GM19328 (cell line): Measurements from ENCODE around the gene RAB1B.
"Not testable (repeated sequence)": the region's sequence is repeated elsewhere in the genome, so short reads cannot be mapped to it uniquely, and the experiment has no call there.

ENCODE experiments used
- ATAC-seq: cut with Tn5 transposase; IDR thresholded peaks from one replicate; pipeline ENCODE4 v1.9.1; 2021; ENCODE audit warnings: mild to moderate bottlenecking, moderate library complexity; ENCODE audit not compliant: unreplicated experiment

The RAB1B gene

DNA sequence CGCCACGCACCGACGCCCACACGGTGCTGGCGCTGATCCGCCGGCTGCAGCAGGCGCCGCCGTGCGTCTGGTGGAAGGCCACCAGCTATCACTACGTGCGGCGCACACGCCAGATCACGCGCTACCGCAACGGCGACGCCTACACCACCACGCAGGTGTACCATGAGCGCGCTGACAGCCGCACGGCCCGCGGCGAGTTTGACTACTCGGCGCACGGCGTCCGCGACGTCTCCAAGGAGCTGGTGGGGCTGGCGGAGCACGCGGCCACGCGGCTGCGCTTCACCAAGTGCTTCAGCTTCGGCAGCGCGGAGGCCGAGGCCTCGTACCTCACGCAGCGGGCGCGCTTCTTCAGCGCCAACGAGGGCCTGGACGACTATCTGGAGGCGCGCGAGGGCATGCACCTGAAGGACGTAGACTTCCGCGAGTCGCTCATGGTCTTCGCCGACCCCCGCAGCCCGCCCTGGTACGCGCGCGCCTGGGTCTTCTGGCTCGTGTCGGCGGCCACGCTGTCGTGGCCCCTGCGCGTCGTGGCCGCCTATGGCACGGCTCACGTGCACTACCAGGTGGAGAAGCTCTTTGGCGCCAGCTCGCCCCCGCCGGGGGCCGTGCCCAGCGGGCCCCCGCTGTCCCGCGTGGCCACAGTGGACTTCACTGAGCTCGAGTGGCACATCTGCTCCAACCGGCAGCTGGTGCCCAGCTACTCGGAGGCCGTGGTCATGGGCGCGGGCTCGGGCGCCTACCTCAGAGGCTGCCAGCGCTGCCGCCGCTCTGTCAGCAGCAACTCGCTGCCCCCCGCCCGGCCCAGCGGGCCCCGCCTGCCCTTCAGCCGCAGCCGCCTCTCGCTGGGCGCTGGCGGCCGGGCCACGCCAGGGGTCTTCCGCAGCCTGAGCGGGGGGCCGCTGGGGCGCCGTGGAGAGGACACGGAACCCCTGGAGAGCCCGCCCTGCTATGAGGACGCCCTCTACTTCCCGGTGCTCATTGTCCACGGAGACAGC, 26.5 kb downstream of the RAB1B start:
- no peak for ATAC-seq

- ATAC-seq: no peak
These were observed 29.2 kb downstream of the RAB1B start for GRCh38 chr11:66297610-66298009.

GRCh38 chr11:66299186-66299585, 30.7 kb downstream of the RAB1B start:
- ATAC-seq: no peak

GRCh38 chr11:66302656-66303055, 34.2 kb downstream of the RAB1B start:
- no peak for ATAC-seq

DNA sequence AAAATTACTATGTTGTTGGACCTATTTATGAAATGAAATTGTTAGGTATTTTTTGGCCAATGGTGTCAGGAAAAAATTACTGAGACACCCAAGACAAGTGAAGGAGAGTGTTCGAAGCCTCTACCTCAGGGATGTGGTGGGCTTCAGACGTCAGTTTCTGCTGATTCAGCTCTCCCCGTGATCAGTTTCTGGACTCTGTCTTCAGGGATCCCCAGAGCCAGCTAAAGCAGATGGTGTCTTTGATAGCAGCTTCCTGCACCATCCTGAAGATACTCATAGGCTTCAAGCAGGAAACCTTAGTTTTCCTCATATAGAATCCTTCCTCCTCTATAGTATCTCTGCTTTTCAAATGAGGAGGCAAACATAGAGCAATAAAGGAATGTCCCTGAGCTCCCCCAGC, 41.0 kb downstream of the RAB1B start:
- no peak for ATAC-seq

DNA sequence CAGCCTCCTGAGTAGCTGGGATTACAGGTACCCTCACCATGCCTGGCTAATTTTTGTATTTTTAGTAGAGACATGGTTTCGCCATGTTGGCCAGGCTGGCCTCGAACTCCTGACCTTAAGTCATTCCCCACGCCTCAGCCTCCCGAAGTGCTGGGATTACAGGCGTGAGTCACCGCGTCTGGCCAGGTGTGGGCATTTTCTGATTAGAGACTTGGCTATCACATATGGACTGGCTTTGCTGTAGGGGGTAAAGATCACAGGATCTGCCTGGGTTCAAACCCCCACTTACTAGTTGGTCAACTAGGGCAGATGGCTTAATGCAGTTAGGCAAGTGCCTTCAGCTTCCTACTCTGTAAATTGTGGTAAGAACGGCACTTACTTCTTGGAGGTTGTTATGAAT, 41.9 kb downstream of the RAB1B start:
- ATAC-seq: no peak

GRCh38 chr11:66310803-66311440, 42.5 kb downstream of the RAB1B start:
- not testable (repeated sequence) for ATAC-seq

GRCh38 chr11:66311470-66311964, 43.1 kb downstream of the RAB1B start:
- ATAC-seq: peak; percentile 40

- peak; percentile 64 for ATAC-seq
These were observed 43.6 kb downstream of the RAB1B start for GRCh38 chr11:66311965-66312548.

GRCh38 chr11:66312549-66313320, 44.3 kb downstream of the RAB1B start:
- peak; percentile 46 for ATAC-seq

DNA sequence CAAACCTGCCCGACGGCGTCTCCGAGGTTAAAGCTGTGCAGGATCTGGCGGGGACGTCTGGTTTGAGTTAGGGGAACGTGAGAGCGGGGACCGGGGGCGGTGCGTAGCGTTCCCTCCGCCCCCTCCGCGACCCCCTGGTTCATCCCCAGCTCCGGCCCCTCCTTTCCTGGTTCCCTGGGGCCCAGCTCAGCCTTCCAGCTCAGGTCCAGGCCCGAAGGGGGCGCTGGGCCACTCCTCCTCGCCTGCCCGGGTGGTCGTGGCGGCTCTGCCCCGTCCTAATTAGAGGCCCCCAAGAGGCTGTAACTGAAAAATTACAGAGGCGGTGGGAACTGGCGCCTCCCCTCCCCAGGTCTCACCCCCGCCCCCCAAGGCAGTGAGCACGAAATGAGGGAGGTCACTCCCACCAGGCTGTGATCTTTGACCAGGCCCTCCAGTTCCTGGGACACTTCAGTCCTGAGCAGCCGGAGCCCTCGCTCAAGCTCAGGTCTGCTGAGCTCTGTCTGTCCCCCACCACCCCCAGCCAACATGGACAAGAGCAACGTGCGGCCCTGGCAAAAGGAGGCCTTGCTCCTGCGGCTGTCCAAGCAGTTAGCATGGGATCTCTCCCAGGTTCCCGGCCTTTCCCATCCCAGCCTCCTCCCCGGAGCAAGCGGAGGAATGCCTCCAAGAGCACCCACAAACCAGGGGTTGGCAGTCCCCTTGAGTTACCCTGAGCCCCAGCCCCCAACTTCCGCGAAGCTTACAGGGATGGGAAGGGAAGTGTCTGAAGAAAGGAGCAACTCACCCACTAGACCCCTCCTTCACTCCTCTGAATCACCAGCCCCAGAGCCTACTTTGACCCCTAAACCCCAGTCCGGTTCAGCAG, 45.1 kb downstream of the RAB1B start:
- no peak for ATAC-seq

GRCh38 chr11:66314186-66314501, 45.7 kb downstream of the RAB1B start:
- ATAC-seq: no peak

DNA sequence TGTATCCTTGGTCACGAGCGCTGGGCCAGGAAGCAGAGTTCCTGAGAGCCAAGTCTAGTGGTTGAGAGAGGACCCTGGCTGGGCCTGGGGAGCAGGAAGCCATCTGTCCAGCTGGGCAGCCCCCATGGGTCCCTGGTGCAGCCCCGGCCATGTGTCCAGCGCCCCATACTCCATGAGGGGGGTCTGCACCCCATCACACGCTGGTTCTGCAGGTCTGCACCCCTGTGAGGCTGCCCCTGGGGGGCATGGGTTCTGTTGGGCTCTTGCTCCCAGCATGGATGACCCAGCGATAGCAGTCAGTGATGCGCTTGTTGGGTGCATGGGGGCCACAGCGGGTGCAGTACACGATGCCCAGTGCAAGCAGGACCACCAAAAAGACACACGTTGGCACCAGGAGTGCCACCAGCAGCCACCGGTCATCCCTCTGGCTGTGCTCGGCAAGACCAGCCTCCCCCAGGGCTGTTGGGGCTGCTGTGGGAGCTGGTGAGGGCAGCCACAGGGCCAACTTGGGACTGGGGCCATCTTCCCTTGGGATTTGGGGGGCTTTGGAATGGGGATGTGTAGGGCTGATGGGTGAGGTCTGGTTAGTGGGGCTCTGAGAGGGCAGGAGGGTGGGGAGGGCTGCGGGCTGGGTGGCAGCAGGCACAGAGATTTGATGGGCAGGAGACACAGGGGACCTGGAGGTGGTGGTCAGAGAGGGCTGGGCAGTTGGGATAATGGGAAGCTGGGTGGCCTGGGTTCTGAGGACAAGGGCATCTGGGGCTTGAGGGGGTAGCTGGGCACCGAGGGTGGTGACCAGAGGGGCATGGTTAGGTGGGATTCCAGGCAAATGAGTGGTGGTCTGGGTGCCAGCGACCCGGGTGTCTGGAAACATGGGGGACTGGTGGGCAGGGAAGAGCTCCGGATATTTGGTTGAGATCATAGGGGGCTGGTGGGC, 46.4 kb downstream of the RAB1B start:
- ATAC-seq: no peak

- ATAC-seq: no peak
These were observed 47.1 kb downstream of the RAB1B start for GRCh38 chr11:66315498-66315885.

GRCh38 chr11:66315921-66316811, 47.7 kb downstream of the RAB1B start:
- ATAC-seq: no peak

- no peak for ATAC-seq
These were observed 48.4 kb downstream of the RAB1B start, which contains the start of gene CD248 for GRCh38 chr11:66316849-66317251. CD248 (minus strand) TSS chr11:66317044; CDS start chr11:66317027, 17 bp downstream.

GRCh38 chr11:66317322-66317722, 48.9 kb downstream of the RAB1B start:
- no peak for ATAC-seq
